AG08396 (cell line): ENCODE data around the gene SASH3.

Experiments
- DNase-seq: peaks from one replicate; pipeline ENCODE4 v3.0.0; 2012; ENCODE audit warnings: low spot score, mixed read lengths

SASH3 gene

GRCh38 chrX:129808829-129809796 lies 29.4 kb downstream of the SASH3 start:
- no peak for DNase-seq

GRCh38 chrX:129813662-129814368 lies 34.1 kb downstream of the SASH3 start:
- no peak for DNase-seq

- no peak for DNase-seq
These were observed 38.4 kb downstream of the SASH3 start for GRCh38 chrX:129818123-129818522.

GRCh38 chrX:129823115-129823514 lies 43.4 kb downstream of the SASH3 start:
- peak; percentile 31 for DNase-seq

GRCh38 chrX:129823522-129823921 lies 43.8 kb downstream of the SASH3 start:
- DNase-seq = no peak

GRCh38 chrX:129824620-129825019 lies 44.9 kb downstream of the SASH3 start:
- DNase-seq = no peak

- no peak for DNase-seq
These were observed 46.2 kb downstream of the SASH3 start for GRCh38 chrX:129825746-129826505.

GRCh38 chrX:129830494-129830893 lies 50.7 kb downstream of the SASH3 start:
- DNase-seq = no peak

GRCh38 chrX:129831091-129831885 lies 51.5 kb downstream of the SASH3 start:
- DNase-seq = no peak

GRCh38 chrX:129833153-129833990 lies 53.6 kb downstream of the SASH3 start:
- DNase-seq = peak; percentile 43

GRCh38 chrX:129836827-129837226 lies 57.1 kb downstream of the SASH3 start:
- DNase-seq = no peak

- DNase-seq = no peak
These were observed 60.6 kb downstream of the SASH3 start for GRCh38 chrX:129840344-129840743.

- DNase-seq = no peak
These were observed 62.9 kb downstream of the SASH3 start for GRCh38 chrX:129842510-129843208.

- no peak for DNase-seq
These were observed 63.4 kb downstream of the SASH3 start for GRCh38 chrX:129843209-129843458.

GRCh38 chrX:129843459-129844306 lies 63.9 kb downstream of the SASH3 start, which contains the start of gene ZDHHC9:
Gene ZDHHC9, minus strand, starts transcription at chrX:129843886. Its CDS starts 1,941 bp downstream, at chrX:129841945.
- DNase-seq = peak; percentile 93
